Chondrocyte (in vitro differentiated cells): ENCODE data around the gene CACNG5. TPM values are rescaled to one million over a fixed set of nuclear protein-coding genes. Genes with fewer than 3 reads are reported as not detected.

ENCODE experiments used
- DNase-seq: peaks from one replicate; pipeline ENCODE4 v3.0.0; 2021; ENCODE audit warnings: mixed read lengths, low spot score
- H3K27ac Mint-ChIP-seq: one replicate; pipeline ENCODE4 v1.8.0; 2021; ENCODE audit warnings: mild to moderate bottlenecking, moderate library complexity, mixed read lengths; ENCODE audit not compliant: unreplicated experiment
- H3K27me3 Mint-ChIP-seq: 2 replicates; pipeline ENCODE4 v1.8.0; 2021; ENCODE audit warnings: low read depth, mixed read lengths
- H3K36me3 Mint-ChIP-seq: 2 replicates; pipeline ENCODE4 v1.8.0; 2021; ENCODE audit warnings: low read depth, mixed read lengths
- H3K4me1 Mint-ChIP-seq: 2 replicates; pipeline ENCODE4 v1.8.0; 2021; ENCODE audit warnings: low read depth, mild to moderate bottlenecking, mixed read lengths
- H3K4me3 Mint-ChIP-seq: one replicate; pipeline ENCODE4 v1.8.0; 2021; ENCODE audit warnings: mild to moderate bottlenecking, moderate library complexity, mixed read lengths; ENCODE audit not compliant: unreplicated experiment
- H3K9me3 Mint-ChIP-seq: 2 replicates; pipeline ENCODE4 v1.8.0; 2021; ENCODE audit warnings: low read depth, mixed read lengths
- total RNA-seq: library from RNA; stranded (reverse); gene quantifications from 3 replicates; pipeline ENCODE4 v1.2.1, GENCODE V29; 2021
- TF ChIP-seq, protein P1 (sequence below): fragments of 200-600 bp; sonication (generic); IDR thresholded peaks from 2 replicates; pipeline ENCODE4 v1.5.0; 2021; ENCODE audit warnings: antibody characterized with exemption, mild to moderate bottlenecking, moderate library complexity

CACNG5 gene
- total RNA-seq, 1 donor from 2014 or later: not detected

DNA sequence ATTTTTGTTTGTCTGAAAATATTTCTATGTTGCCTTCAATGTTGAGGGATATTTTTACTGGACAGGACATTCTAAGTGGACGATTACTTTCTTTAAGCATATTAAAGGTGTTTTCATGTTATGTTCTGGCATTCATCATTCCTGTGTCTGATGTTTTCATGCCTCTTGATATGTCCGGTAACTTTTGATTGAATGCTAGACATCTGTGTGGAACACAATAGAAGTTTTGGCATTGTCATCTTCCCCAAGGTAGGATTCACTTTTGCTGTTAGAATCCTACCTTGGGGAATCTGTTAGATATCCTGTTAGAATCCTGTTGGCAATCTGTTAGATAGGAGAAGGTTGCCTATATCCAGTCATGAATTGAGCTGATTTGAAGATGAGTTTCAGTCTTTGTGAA lies 28.9 kb downstream of the CACNG5 start:
- TF ChIP-seq, protein P1, sequence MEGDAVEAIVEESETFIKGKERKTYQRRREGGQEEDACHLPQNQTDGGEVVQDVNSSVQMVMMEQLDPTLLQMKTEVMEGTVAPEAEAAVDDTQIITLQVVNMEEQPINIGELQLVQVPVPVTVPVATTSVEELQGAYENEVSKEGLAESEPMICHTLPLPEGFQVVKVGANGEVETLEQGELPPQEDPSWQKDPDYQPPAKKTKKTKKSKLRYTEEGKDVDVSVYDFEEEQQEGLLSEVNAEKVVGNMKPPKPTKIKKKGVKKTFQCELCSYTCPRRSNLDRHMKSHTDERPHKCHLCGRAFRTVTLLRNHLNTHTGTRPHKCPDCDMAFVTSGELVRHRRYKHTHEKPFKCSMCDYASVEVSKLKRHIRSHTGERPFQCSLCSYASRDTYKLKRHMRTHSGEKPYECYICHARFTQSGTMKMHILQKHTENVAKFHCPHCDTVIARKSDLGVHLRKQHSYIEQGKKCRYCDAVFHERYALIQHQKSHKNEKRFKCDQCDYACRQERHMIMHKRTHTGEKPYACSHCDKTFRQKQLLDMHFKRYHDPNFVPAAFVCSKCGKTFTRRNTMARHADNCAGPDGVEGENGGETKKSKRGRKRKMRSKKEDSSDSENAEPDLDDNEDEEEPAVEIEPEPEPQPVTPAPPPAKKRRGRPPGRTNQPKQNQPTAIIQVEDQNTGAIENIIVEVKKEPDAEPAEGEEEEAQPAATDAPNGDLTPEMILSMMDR: no peak
- Mint-ChIP-seq H3K36me3 (peaks cover 3% of the 10 kb centered on the region), H3K4me3 (no peak overlapping the region), H3K9me3 (peaks cover 26% of the 10 kb centered on the region), H3K27ac (no peak overlapping the region), H3K4me1 (no peaks in the 10 kb centered on the region), H3K27me3 (peaks cover 43% of the 10 kb centered on the region)
- no peak for DNase-seq

DNA sequence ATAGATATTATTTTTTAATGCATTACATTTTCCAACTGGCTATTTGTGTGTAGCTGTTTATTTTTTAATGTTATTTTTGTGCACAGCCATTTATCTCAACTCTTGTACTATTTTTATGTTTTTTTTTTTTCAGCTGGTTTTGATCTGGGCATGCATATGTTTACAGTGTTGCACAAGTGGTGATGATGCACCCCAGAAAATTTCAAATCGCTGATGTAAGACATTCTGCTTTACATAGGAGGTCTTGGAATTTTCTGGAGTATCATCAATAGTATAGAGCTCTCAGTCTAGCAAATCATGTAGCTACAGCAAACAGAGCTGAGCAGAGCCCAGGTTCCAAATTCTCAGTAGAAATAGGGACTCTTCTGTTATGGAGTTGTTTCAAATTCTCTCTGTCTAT lies 30.2 kb downstream of the CACNG5 start:
- H3K9me3 Mint-ChIP-seq: peaks cover 32% of the 10 kb centered on the region
- no peak for DNase-seq
- H3K27me3 Mint-ChIP-seq: peaks cover 34% of the 10 kb centered on the region
- TF ChIP-seq, protein P1: no peak
- no peak overlapping the region for H3K4me3 Mint-ChIP-seq
- H3K27ac Mint-ChIP-seq: no peak overlapping the region
- H3K36me3 Mint-ChIP-seq: peaks cover 4% of the 10 kb centered on the region
- H3K4me1 Mint-ChIP-seq: no peaks in the 10 kb centered on the region

DNA sequence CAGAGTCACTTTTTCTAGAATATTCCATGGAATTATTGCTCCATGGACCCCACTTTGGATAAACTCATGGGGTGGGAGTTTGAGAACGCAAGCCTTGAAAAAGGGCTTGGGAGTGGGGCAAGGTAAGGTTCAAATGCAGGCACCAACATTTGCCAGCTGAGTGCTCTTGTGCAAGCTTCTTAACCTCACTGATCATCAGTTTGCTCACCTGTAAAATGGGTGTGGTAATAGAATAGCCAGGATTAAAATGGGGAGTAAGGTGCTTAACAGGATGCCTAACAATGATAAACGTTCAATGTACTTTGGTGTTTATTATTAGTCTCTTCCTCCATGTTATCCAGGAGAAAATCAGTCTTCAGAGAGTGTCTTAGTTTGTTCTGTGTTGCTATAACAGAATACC lies 39.0 kb downstream of the CACNG5 start:
- H3K4me1 Mint-ChIP-seq: no peaks in the 10 kb centered on the region
- H3K36me3 Mint-ChIP-seq: peaks cover 3% of the 10 kb centered on the region
- TF ChIP-seq, protein P1: no peak
- peaks cover 8% of the 10 kb centered on the region for H3K9me3 Mint-ChIP-seq
- DNase-seq: no peak
- no peak overlapping the region for H3K27ac Mint-ChIP-seq
- peaks cover 38% of the 10 kb centered on the region for H3K27me3 Mint-ChIP-seq
- no peak overlapping the region for H3K4me3 Mint-ChIP-seq

DNA sequence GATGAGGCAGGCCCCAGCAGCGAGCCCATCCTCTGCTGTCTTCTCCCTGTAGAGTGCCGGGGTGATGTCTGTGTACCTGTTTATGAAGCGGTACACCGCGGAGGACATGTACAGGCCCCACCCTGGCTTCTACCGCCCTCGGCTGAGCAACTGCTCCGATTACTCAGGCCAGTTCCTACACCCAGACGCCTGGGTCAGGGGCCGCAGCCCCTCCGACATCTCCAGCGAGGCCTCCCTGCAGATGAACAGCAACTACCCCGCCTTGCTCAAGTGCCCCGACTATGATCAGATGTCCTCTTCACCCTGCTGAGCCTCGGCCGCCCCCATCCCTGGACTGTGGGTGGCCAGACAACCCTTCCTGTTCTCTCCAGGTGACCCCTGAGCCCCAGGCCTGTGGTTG lies 50.0 kb downstream of the CACNG5 start:
- no peak overlapping the region for H3K27ac Mint-ChIP-seq
- H3K4me3 Mint-ChIP-seq: no peak overlapping the region
- peaks cover 22% of the 10 kb centered on the region for H3K27me3 Mint-ChIP-seq
- no peak for DNase-seq
- peaks cover 15% of the 10 kb centered on the region for H3K9me3 Mint-ChIP-seq
- no peaks in the 10 kb centered on the region for H3K4me1 Mint-ChIP-seq
- H3K36me3 Mint-ChIP-seq: no peaks in the 10 kb centered on the region
- TF ChIP-seq, protein P1: no peak

DNA sequence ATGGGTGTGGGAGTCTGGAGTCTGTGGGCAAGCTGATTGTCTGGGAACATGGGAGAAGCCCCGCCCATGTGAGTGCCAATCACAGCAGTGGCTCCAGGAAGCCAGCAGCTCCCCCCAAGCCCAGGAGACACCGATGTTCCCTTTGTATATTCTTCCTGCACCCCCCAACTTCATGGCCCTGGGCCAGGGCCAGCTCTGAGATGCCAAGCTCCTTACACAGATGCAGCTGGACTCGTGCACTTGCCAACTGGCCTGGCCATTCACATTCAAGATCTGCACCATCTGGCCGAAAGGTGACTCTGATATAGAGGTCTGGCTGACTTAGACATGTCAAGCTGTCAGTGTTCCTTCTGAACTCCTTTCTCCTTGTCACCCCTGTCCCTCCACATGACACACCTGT lies 50.5 kb downstream of the CACNG5 start:
- Mint-ChIP-seq H3K27me3 (peaks cover 22% of the 10 kb centered on the region), H3K27ac (no peak overlapping the region), H3K9me3 (peaks cover 15% of the 10 kb centered on the region), H3K36me3 (no peaks in the 10 kb centered on the region), H3K4me1 (no peaks in the 10 kb centered on the region), H3K4me3 (no peak overlapping the region)
- TF ChIP-seq, protein P1: no peak
- no peak for DNase-seq
